Measurements from ENCODE around the gene EVI2A.

GRCh38 chr17:31357839-31358394, 36.5 kb upstream of the EVI2A start:
- TF ChIP-seq CTCF (IDR thresholded peaks at IDR 0.05; ENCODE audit: low read depth, low read length) (no peak), EZH2phosphoT487 (IDR thresholded peaks at IDR 0.05; ENCODE audit: low read depth) (no peak)

Measured in OCI-LY3 (cell line).